Ishikawa (cell line): ENCODE data around the gene RGSL1.

ENCODE experiments used
- EGR1 ChIP-seq: IDR thresholded peaks from 2 replicates; pipeline ENCODE4 v1.6.1; 2012
- EP300 ChIP-seq: IDR thresholded peaks from 2 replicates; pipeline ENCODE4 v1.6.1; 2012; ENCODE audit warnings: borderline replicate concordance
- YY1 ChIP-seq: IDR thresholded peaks from 2 replicates; pipeline ENCODE4 v1.6.1; 2012; ENCODE audit warnings: low read depth
- TF ChIP-seq, protein P1 (sequence below): IDR thresholded peaks from 2 replicates; pipeline ENCODE4 v1.6.1; 2012
- TF ChIP-seq, protein P2 (sequence below): IDR thresholded peaks from 2 replicates; pipeline ENCODE4 v1.6.1; 2012
- TF ChIP-seq, protein P3 (sequence below): IDR thresholded peaks from 2 replicates; pipeline ENCODE4 v1.6.1; 2012; ENCODE audit warnings: low read depth, mild to moderate bottlenecking

DNA sequence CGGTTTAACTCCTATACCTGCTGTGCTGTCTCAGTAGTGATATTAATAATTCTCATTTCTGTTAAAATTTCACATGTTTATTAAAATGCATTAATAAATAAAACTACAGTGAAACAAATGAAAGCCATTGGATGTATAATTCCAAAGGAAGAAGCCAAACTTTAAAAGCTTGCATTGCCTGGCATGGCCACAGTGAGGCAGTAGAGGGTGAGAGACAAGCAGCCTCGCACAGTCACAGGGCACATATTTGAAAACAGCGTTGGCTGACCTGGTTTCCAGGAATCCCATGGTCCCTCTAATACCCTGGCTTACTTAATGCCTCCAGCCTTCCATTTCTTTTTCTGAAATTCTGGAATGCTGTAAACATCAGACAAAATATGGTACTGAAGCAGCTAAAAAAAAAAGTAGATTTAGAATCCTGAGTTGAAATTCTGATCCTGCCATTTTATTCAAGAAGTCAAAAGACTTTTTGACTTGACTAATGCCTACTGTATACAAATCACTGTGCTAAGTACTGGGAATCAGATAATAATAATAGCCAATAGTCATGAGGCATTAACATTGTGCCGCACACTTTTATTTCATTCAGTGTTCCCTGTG lies 145.8 kb downstream of the RGSL1 start:
- TF ChIP-seq YY1: no peak
- TF ChIP-seq, protein P1, sequence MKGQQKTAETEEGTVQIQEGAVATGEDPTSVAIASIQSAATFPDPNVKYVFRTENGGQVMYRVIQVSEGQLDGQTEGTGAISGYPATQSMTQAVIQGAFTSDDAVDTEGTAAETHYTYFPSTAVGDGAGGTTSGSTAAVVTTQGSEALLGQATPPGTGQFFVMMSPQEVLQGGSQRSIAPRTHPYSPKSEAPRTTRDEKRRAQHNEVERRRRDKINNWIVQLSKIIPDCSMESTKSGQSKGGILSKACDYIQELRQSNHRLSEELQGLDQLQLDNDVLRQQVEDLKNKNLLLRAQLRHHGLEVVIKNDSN: no peak
- no peak for TF ChIP-seq EGR1
- TF ChIP-seq, protein P2, sequence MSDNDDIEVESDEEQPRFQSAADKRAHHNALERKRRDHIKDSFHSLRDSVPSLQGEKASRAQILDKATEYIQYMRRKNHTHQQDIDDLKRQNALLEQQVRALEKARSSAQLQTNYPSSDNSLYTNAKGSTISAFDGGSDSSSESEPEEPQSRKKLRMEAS: no peak
- TF ChIP-seq EP300: no peak
- TF ChIP-seq, protein P3, sequence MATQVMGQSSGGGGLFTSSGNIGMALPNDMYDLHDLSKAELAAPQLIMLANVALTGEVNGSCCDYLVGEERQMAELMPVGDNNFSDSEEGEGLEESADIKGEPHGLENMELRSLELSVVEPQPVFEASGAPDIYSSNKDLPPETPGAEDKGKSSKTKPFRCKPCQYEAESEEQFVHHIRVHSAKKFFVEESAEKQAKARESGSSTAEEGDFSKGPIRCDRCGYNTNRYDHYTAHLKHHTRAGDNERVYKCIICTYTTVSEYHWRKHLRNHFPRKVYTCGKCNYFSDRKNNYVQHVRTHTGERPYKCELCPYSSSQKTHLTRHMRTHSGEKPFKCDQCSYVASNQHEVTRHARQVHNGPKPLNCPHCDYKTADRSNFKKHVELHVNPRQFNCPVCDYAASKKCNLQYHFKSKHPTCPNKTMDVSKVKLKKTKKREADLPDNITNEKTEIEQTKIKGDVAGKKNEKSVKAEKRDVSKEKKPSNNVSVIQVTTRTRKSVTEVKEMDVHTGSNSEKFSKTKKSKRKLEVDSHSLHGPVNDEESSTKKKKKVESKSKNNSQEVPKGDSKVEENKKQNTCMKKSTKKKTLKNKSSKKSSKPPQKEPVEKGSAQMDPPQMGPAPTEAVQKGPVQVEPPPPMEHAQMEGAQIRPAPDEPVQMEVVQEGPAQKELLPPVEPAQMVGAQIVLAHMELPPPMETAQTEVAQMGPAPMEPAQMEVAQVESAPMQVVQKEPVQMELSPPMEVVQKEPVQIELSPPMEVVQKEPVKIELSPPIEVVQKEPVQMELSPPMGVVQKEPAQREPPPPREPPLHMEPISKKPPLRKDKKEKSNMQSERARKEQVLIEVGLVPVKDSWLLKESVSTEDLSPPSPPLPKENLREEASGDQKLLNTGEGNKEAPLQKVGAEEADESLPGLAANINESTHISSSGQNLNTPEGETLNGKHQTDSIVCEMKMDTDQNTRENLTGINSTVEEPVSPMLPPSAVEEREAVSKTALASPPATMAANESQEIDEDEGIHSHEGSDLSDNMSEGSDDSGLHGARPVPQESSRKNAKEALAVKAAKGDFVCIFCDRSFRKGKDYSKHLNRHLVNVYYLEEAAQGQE: no peak
